Heart right ventricle (tissue), 16 donors: ENCODE measurements around the gene HOXA13. TPM values are rescaled to one million over a fixed set of nuclear protein-coding genes. Genes with fewer than 3 reads are reported as not detected.

Experiments
- ATAC-seq, 8 donors: fragments of 200-7000 bp; cut with Tn5 transposase; one replicate each; pipeline ENCODE4 v1.9.1; 2020; ENCODE audit warnings: mild to moderate bottlenecking in 8 of 8, moderate library complexity in 8 of 8, moderate number of reproducible peaks in 1 of 8
- DNase-seq, 2 donors: peaks; one replicate each; pipeline ENCODE4 v3.0.0-alpha.2; 2020
- H3K27ac ChIP-seq, 10 donors: fragments of 200-600 bp; sonication (generic) in 2 of 10; one replicate each; pipeline versions ENCODE4 v1.5.0 to v1.8.0; 2020 to 2022; ENCODE audit warnings: mild to moderate bottlenecking in 3 of 10
- H3K27me3 ChIP-seq, 7 donors: fragments of 200-600 bp; one replicate each; pipeline ENCODE4 v1.8.0; 2021 to 2022; ENCODE audit warnings: mild to moderate bottlenecking in 2 of 7
- H3K36me3 ChIP-seq, 9 donors: fragments of 200-600 bp; sonication (generic) in 1 of 9; one replicate each; pipeline versions ENCODE4 v1.5.0 to v1.8.0; 2020 to 2022; ENCODE audit warnings: mild to moderate bottlenecking in 2 of 9
- H3K4me1 ChIP-seq, 9 donors: fragments of 200-600 bp; sonication (generic) in 1 of 9; one replicate each; pipeline versions ENCODE4 v1.5.0 to v1.8.0; 2020 to 2022; ENCODE audit warnings: mild to moderate bottlenecking in 4 of 9
- H3K4me3 ChIP-seq, 10 donors: fragments of 200-600 bp; sonication (generic) in 2 of 10; one replicate each; pipeline versions ENCODE4 v1.5.0 to v1.8.0; 2020 to 2022; ENCODE audit warnings: mild to moderate bottlenecking in 7 of 10, moderate library complexity in 2 of 10
- H3K9me3 ChIP-seq, 11 donors: fragments of 200-600 bp in 10 of 11; sonication (generic) in 2 of 11; one replicate each; pipeline versions ENCODE4 v1.5.0 to v1.8.0; 2013 to 2022; ENCODE audit warnings: mild to moderate bottlenecking in 2 of 11, control low read depth in 1 of 11, moderate library complexity in 1 of 11
- WGBS, 2 donors: extraction: QIAGEN DNeasy Blood & Tissue Kit; methylation state at CpG; one replicate each; pipeline ENCODE4 v1.1.7; 2013; ENCODE audit warnings: inconsistent platforms in 1 of 2; 5-methylcytosine and 5-hydroxymethylcytosine counted together
- intact Hi-C, 10 donors: fragments of 100-400 bp; cut with DNase I; formaldehyde crosslinking; loops; one replicate each; pipeline versions ENCODE4 v1.11.1 to v1.14.2; 2022
- polyA plus RNA-seq, 2 donors: library from polyadenylated mRNA; stranded (reverse); fragments of 200-250 nt; gene quantifications; one replicate each; pipeline ENCODE4 v1.2.3, GENCODE V29; 2013
- total RNA-seq, 10 donors: library from RNA; stranded (reverse); fragmentation: NEBNext Ultra II Directional in 3 of 10; extraction: Animal tissue kit (Norgen Biotek cat#: 25700) in 3 of 10; gene quantifications; one replicate each; pipeline versions ENCODE4 v1.2.1 to v1.2.4, GENCODE V29; 2021 to 2023
- TF ChIP-seq, protein P1 (sequence below), 9 donors: fragments of 200-600 bp; sonication (generic) in 2 of 9; IDR thresholded peaks; one replicate each; pipeline versions ENCODE4 v1.5.0 to v1.8.0; 2021 to 2022; ENCODE audit warnings: antibody characterized with exemption in 9 of 9, mild to moderate bottlenecking in 5 of 9, moderate library complexity in 1 of 9
- donor health status: Arrhythmogenic right ventricular cardiomyopathy.
- donor health status: ischemic (EF 13 %, LVEDD 7.1; RV severe dilation, severe dysfunction).
- donor health status: healthy with polysubstance abuse.
- donor health status: DM: no; HTN: yes; CAD: no.
- donor health status: DM: no; HTN: no; CAD: no.
- donor health status: ischemic (EF 25% LVEDD 6.9; RV normal size, moderate dysfunction).
- donor health status: ischemic (EF 25% LVEDD 5.7; RV mildly dilated, moderate dysfunction).
- donor health status: healthy.
- donor health status: DM: yes; HTN: yes; CAD: no.
- donor health status: Ischemic cardiomyopathy.
- donor health status: ischemic (EF 35%, LVEDD 5.7; RV mildly dilated, moderate dysfunction).
- donor health status: nonischemic (EF 11% LVEDD 7.7; RV severe dilation, severe dysfunction).
- donor health status: DM: yes; HTN: yes; CAD: no.
- donor health status: PGD.
- donor health status: ischemic (EF 29% LVEDD 5.4; RV normal size, mild dysfunction).
- donor health status: nonischemic (EF 23%, LVEDD 6.1; RV moderate dilation, normal function).

HOXA13 gene
- total and polyA plus RNA-seq, 12 donors: not detected

DNA sequence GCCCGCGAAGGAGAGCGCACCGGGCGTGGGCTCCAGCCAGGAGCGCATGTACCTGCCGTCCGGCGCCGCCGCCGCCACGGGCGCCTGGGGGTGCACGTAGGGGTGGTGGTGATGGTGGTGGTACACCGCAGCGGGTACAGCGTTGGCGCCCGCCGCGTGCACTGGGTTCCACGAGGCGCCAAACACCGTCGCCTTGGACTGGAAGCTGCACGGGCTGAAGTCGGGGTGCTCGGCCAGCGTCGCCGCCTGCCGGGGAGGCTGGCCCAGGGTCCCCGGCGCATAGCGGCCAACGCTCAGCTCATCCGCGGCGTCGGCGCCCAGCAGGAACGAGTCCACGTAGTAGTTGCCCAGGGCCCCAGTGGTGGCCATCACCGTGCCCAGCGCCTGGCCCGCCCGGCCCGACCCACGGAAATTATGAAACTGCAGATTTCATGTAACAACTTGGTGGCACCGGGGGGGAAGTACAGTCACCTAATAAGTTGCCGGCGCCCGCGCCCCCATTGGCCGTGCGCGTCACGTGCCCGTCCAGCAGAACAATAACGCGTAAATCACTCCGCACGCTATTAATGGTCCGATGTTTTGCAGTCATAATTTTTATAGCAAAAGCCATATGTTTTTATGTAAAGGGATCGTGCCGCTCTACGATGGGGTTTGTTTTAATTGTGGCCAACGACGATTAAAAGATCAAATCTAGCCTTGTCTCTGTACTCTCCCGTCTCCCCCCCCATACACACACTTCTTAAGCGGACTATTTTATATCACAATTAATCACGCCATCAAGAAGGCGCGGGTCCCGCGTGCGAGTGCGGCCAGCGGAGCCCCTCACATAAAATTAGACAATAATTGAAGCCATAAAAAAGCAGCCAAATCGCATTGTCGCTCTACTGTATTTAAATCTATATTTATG, 34.5 kb downstream of the HOXA13 start, which contains the start of gene HOXA9:
Gene HOXA9, minus strand, starts transcription at position 449 of the 907 bp plus-strand sequence. Its CDS starts 80 bp downstream, at position 369.
- H3K36me3 ChIP-seq: peaks cover 0 to 15% (median 0%) of the 10 kb centered on the region in 9 donors
- no peak for DNase-seq
- peak within 1 kb of the TSS in 7 of 10 donors; percentile 1 to 49 (median 26) for H3K4me3 ChIP-seq
- 5% methylated on average over 82 of the region's 82 CpGs for WGBS, 2 donors
- peaks cover 77 to 100% (median 100%) of the 10 kb centered on the region in 7 donors for H3K27me3 ChIP-seq
- no peaks in the 10 kb centered on the region for H3K9me3 ChIP-seq
- ATAC-seq: peak in 2 of 8 donors; percentile 8 to 10
- intact Hi-C loops: loop anchor here in 7 of 10 donors (10.0 kb wide), 6 partner anchors 311 to 1301 kb away; no protein-coding TSS in a partner anchor
- H3K4me1 ChIP-seq: peaks cover 8 to 76% (median 40%) of the 10 kb centered on the region in 9 donors
- H3K27ac ChIP-seq: peak within 1 kb of the TSS in 1 of 10 donors; percentile 53
- TF ChIP-seq, protein P1, sequence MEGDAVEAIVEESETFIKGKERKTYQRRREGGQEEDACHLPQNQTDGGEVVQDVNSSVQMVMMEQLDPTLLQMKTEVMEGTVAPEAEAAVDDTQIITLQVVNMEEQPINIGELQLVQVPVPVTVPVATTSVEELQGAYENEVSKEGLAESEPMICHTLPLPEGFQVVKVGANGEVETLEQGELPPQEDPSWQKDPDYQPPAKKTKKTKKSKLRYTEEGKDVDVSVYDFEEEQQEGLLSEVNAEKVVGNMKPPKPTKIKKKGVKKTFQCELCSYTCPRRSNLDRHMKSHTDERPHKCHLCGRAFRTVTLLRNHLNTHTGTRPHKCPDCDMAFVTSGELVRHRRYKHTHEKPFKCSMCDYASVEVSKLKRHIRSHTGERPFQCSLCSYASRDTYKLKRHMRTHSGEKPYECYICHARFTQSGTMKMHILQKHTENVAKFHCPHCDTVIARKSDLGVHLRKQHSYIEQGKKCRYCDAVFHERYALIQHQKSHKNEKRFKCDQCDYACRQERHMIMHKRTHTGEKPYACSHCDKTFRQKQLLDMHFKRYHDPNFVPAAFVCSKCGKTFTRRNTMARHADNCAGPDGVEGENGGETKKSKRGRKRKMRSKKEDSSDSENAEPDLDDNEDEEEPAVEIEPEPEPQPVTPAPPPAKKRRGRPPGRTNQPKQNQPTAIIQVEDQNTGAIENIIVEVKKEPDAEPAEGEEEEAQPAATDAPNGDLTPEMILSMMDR (IDR thresholded peaks at IDR 0.05): no peak

DNA sequence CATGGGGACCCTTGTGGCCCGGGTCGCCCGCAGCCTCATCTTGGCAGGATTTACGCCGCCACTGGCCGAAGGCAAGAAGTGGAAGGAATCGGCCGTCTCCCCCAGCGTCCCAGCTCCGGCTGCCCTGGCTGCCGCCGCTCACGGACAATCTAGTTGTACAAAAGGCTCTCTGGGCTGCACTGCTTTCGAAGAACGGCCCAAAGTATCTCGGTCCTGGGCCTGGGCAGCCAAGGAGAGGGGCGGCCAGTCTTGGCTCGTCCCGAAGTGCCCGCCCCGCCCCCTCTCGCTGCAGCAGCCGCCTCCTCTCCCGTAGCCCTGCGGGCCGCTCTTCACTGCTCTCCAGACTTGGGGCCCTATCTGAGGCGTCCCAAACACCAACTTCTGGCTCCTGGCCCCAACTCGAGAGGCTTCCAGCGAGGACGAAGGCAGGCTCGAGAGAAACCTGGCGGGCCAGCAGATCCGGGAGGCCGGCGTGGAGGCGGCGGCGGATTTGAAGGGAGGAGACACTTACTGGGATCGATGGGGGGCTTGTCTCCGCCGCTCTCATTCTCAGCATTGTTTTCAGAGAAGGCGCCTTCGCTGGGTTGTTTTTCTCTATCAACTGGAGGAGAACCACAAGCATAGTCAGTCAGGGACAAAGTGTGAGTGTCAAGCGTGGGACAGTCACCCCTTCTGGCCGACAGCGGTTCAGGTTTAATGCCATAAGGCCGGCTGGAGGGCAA, 35.4 kb downstream of the HOXA13 start:
- 4 to 5% methylated on average over 47 of the region's 47 CpGs for WGBS, 2 donors
- DNase-seq: no peak
- no peak for ATAC-seq
- peak overlapping the region in 5 of 10 donors; percentile 7 to 49 (median 26) for H3K4me3 ChIP-seq
- intact Hi-C loops: loop anchor here in 9 of 10 donors (5.0 to 10.0 kb wide), 11 partner anchors 310 to 1300 kb away; no protein-coding TSS in a partner anchor
- no peaks in the 10 kb centered on the region for H3K9me3 ChIP-seq
- H3K27ac ChIP-seq: peak overlapping the region in 1 of 10 donors; percentile 53
- H3K36me3 ChIP-seq: peaks cover 0 to 15% (median 0%) of the 10 kb centered on the region in 9 donors
- TF ChIP-seq, protein P1 (IDR thresholded peaks at IDR 0.05): no peak
- peaks cover 74 to 100% (median 100%) of the 10 kb centered on the region in 7 donors for H3K27me3 ChIP-seq
- peaks cover 8 to 76% (median 40%) of the 10 kb centered on the region in 9 donors for H3K4me1 ChIP-seq

DNA sequence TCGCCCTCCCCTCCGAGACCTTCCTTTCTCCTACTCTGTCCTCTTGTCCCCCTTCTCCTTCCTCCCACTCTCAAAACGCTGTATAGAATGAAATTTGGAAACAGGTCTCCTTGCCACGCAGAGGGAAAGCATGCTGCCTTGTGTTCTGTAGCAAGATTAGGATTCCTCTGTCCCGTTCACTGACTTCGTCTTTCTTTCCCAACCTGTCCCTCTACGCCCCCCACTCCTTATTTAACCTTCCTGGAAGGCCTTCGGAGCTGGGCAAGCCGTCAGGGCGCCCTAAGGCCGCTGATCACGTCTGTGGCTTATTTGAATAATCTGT, 35.9 kb downstream of the HOXA13 start:
- intact Hi-C loops: loop anchor here in 9 of 10 donors (5.0 to 10.0 kb wide), 11 partner anchors 309 to 1299 kb away; no protein-coding TSS in a partner anchor
- H3K27me3 ChIP-seq: peaks cover 73 to 100% (median 100%) of the 10 kb centered on the region in 7 donors
- H3K36me3 ChIP-seq: peaks cover 0 to 15% (median 0%) of the 10 kb centered on the region in 9 donors
- 11 to 18% methylated on average over 12 of the region's 12 CpGs for WGBS, 2 donors
- H3K27ac ChIP-seq: no peak overlapping the region
- DNase-seq (no peak), ATAC-seq (no peak)
- peaks cover 8 to 72% (median 40%) of the 10 kb centered on the region in 9 donors for H3K4me1 ChIP-seq
- H3K4me3 ChIP-seq: peak overlapping the region in 1 of 10 donors; percentile 49
- TF ChIP-seq, protein P1 (IDR thresholded peaks at IDR 0.05): peak in 1 of 9 donors; percentile 10
- H3K9me3 ChIP-seq: no peaks in the 10 kb centered on the region
